GM12872 (cell line): ENCODE data around the gene C6orf52.
A peak's percentile ranks its signal among the peaks of the same experiment; 100 is the strongest.

ENCODE experiments used
- TF ChIP-seq, protein P1 (sequence below): IDR thresholded peaks from 3 replicates; pipeline ENCODE4 v1.5.1; 2011; ENCODE audit warnings: low read depth, mild to moderate bottlenecking, low read length, moderate library complexity; ENCODE audit not compliant: insufficient read depth

The C6orf52 gene

DNA sequence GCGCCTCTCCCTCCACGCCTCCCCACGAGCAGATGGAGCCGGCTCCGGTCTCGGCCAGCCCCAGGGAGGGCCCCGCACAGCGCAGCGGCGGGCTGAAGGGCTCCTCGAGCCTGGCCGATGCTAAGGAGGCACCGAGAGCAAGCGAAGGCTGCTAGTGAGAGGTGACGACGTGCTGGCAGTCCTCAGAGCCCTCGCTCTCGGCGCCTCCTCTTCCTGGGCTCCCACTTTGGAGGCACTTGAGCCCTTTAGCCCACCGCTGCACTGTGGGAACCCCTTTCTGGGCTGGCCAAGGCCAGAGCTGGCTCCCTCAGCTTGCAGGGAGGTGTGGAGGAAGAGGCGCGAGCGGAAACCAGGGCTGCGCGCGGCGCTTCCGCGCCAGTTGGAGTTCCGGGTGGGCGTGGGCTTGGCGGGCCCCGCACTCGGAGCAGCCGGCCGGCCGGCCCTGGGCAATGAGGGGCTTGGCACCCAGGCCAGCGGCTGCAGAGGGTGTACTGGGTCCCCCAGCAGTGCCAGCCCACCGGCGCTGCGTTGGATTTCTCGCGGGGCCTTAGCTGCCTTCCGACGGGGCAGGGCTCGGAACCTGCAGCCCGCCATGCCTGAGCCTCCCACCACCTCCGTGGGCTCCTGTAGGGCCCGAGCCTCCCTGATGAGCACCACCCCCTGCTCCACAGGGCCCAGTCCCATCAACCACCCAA is 26.0 kb upstream of the C6orf52 start:
- TF ChIP-seq, protein P1, sequence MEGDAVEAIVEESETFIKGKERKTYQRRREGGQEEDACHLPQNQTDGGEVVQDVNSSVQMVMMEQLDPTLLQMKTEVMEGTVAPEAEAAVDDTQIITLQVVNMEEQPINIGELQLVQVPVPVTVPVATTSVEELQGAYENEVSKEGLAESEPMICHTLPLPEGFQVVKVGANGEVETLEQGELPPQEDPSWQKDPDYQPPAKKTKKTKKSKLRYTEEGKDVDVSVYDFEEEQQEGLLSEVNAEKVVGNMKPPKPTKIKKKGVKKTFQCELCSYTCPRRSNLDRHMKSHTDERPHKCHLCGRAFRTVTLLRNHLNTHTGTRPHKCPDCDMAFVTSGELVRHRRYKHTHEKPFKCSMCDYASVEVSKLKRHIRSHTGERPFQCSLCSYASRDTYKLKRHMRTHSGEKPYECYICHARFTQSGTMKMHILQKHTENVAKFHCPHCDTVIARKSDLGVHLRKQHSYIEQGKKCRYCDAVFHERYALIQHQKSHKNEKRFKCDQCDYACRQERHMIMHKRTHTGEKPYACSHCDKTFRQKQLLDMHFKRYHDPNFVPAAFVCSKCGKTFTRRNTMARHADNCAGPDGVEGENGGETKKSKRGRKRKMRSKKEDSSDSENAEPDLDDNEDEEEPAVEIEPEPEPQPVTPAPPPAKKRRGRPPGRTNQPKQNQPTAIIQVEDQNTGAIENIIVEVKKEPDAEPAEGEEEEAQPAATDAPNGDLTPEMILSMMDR = no peak

DNA sequence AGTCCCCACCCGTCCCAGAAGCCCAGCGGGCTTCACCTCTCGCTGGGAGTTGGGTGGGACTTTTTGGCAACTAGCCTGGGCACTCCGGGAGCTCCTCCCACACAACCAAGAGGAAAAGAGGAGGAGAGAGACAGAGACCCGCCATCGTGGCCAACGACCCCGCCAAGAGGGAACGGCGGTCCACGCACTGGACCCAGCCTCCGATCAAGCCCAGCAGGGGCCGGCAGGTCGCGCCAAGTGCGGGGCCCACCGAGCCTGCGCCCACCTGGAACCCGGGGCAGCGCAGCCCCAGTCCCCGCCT is 25.5 kb upstream of the C6orf52 start:
- TF ChIP-seq, protein P1 = no peak

DNA sequence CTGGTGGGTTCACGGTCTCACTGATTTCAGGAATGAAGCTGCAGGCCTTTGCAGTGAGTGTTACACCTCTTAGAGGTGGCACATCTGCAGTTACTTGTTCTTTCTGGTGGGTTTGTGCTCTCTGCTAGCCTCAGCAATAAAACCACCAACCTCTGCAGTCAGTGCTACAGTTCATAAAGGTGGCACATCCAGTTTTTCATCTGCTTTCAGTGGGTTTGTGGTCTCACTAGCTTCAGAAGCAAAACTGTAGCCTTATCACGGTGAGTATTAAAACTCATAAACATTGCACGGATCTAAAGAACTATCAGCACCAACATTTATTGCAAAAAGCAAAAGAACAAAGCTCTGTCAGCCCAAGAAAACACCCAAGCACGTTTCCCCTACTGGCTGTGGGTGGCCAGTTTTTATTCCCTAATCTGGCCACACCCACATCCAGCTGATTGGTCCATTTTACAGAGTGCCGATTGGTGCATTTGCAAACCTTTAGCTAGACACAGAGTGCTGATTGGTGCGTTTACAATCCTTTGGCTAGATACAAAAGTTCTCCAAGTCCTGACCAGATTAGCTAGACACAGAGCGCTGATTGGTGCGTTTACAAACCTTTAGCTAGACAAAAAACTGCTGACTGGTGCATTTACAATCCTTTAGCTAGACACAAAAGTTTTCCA is 25.0 kb upstream of the C6orf52 start:
- TF ChIP-seq, protein P1 = 0 out of 3 replicates have a peak, but pooled peaks have one; percentile 9

DNA sequence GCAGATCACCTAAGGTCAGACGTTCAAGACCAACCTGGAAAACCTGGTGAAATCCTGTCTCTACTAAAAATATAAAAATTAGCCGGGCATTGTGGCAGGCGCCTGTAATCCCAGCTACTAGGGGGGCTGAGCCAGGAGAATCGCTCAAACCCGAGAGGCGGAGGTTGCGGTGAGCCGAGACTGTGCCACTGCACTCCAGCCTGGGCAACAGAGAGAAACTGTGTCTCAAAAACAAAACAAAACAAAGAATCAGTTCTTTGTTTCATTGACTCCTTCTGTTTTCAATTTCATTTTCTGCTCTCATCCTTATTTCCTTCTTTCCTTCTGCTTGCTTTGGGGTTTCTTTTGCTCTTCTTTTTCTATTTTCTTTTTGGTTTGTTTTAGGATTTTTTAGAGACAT is 19.5 kb upstream of the C6orf52 start:
- TF ChIP-seq, protein P1 = no peak

DNA sequence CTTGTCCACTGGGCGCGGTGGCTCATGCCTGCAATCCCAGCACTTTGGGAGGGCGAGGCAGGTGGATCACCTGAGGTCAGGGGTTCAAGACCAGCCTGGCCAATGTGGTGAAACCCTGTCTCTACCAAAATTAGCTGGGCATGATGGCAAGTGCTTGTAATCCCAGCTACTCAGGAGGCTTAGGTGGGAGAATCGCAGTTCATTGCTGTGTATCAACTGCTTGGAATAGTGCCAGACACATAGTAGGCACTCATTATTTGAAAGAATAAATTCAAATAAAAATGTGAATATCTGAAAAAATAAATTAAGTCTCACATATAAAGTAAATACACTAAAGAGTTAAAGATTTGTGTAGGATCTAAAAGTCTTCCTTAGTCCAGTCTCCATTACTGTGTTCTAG is 2.2 kb upstream of the C6orf52 start:
- TF ChIP-seq, protein P1 = no peak

DNA sequence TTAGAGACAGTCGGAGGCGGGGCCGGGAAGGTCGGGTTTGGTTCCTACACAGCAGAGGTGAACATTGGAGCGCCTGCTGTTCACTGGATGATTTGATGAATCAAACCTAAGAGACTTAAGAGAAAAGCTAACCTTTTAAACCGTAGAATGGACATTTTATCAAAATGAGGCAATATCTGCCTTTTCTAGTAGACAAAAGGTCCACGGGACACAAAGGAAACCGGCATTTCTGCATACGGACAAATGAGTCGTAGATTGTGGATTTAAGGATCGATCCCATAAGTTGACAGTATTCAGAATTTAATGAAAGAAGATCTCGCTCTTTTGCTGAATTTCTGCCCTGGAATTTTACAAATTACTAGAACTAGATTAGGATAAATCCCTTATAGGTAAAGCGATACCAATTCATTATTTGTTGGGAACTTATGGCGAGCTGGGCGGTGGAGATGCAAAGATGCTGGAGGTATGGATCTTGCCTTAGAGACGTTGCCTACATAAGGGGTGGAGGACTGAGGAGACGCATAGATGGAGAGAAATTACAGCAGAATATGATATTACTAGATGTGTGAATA is 756 bp upstream of the C6orf52 start:
- TF ChIP-seq, protein P1 = no peak

DNA sequence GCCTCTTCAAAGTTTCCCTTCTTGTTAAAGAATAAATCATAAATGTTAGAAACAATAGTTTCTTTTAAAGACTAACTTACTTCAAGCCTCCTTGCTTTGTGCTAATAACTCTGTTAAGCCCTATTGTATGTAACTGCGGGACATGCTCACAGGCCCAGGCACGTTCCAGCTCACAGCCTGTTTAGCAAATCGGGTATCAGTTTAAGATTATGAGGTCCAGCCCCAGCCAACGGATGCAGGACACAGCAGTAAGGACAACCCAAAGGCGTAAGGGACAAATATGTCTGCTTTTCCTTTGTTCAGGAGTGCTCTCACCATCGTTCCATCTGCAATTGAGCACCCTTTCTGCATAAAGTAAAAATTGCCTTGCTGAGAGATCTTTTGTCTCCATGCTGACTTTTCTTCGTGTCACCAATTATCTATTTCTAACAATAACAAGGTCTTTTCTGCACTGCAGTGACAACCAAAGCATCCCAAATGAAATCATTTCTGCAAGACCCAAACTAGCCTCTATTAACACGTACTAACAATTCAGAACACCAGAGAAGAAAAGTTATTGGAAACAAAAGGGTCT is 1.4 kb downstream of the C6orf52 start:
- TF ChIP-seq, protein P1 = no peak
